HEK293 (cell line): ENCODE measurements around the gene ENAH.

Experiments used
- CTCF ChIP-seq: fragments of 450-650 bp; formaldehyde crosslinking; IDR thresholded peaks from 2 replicates; pipeline ENCODE4 v1.5.1; 2016; ENCODE audit warnings: missing biosample characterization, missing genetic modification characterization
- YY1 ChIP-seq: fragments of 450-650 bp; formaldehyde crosslinking; IDR thresholded peaks from 2 replicates; pipeline ENCODE4 v1.5.1; 2018; ENCODE audit warnings: missing biosample characterization, missing genetic modification characterization
- ZNF121 ChIP-seq: fragments of 450-650 bp; formaldehyde crosslinking; IDR thresholded peaks from 2 replicates; pipeline ENCODE4 v1.5.1; 2016; ENCODE audit warnings: missing biosample characterization, missing genetic modification characterization

- TF ChIP-seq ZNF121 (no peak), YY1 (tag by site-specific recombination) (no peak), CTCF (tag by site-specific recombination) (no peak)
Observed at GRCh38 chr1:225602590-225603206, 50.2 kb downstream of the ENAH start.
